ENCODE measurements around the gene EFTUD2.
"Not testable (repeated sequence)": the region's sequence is repeated elsewhere in the genome, so short reads cannot be mapped to it uniquely, and the experiment has no call there.

Gene EFTUD2

DNA sequence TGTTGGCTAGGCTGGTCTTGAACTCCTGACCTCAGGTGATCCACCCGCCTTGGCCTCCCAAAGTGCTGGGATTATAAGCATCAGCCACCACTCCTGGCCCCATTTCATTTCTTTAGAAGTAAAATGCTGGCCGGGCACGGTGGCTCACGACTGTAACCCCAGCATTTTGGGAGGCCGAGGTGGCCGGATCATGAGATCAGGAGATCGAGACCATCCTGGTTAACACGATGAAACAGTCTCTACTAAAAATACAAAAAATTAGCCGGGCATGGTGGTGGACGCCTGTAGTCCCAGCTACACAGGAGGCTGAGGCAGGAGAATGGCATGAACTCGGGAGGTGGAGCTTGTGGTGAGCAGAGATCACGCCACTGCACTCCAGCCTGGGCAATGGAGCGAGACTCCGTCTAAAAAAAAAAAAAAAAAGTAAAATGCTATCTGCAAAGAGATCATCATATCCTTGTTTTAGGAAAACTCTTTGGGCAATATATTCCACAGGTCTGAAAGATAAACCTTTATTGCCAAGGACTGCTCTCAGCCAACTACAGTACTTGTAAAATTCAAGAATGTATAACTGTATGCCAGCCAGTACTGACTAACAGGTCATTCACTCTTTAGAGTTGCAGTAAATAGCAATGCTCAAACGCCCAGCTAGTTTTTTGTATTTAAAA, 73.0 kb downstream of the EFTUD2 start:
- TF ChIP-seq, protein P1, sequence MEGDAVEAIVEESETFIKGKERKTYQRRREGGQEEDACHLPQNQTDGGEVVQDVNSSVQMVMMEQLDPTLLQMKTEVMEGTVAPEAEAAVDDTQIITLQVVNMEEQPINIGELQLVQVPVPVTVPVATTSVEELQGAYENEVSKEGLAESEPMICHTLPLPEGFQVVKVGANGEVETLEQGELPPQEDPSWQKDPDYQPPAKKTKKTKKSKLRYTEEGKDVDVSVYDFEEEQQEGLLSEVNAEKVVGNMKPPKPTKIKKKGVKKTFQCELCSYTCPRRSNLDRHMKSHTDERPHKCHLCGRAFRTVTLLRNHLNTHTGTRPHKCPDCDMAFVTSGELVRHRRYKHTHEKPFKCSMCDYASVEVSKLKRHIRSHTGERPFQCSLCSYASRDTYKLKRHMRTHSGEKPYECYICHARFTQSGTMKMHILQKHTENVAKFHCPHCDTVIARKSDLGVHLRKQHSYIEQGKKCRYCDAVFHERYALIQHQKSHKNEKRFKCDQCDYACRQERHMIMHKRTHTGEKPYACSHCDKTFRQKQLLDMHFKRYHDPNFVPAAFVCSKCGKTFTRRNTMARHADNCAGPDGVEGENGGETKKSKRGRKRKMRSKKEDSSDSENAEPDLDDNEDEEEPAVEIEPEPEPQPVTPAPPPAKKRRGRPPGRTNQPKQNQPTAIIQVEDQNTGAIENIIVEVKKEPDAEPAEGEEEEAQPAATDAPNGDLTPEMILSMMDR (IDR thresholded peaks at IDR 0.05; ENCODE audit: borderline replicate concordance, insufficient read depth, low read depth, low read length): no peak
- no peak overlapping the region for H3K4me3 ChIP-seq (ENCODE audit: low read depth, low read length)

DNA sequence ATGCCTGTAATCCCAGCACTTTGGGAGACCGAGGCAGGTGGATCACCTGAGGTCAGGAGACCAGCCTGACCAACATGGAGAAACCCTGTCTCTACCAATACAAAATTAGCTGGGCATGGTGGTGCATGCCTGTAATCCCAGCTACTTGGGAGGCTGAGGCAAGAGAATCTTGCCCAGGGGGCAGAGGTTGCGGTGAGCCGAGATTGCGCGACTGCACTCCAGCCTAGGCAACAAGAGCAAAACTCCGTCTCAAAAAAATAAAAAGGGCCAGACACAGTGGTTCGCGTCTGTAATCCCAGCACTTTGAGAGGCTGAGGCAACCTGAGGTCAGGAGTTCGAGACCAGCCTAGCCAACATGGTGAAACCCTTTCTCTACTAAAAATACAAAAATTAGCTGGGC, 74.0 kb downstream of the EFTUD2 start:
- not testable (repeated sequence) for H3K4me3 ChIP-seq (ENCODE audit: low read depth, low read length)

DNA sequence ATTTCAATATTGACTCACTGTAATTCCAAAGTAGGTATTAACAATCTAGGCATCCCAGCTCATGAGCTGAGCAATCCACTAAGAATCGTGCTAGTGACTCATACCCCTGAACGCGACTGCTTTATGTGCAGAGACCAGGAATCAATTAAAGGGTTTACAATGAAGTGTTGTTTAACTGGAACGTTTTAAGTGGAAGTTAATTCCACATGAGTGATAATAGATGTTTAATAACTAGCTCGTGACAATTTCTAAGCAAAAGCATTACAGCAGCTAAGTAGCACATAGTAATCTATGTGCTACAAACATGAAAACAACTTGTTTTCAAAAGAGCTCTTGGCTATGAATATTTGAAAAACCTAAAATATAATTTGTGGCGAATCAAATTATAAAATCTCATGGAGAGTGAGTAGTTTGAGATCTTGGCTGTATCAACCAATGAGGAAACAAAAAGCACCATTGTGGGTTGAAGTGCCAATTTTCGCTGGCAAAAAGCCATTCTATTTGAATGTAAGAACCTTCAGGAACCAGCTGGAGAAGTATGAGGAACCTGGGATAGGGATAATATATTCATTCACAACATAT, 78.5 kb downstream of the EFTUD2 start:
- no peak overlapping the region for H3K4me3 ChIP-seq (ENCODE audit: low read depth, low read length)
- TF ChIP-seq, protein P1 (IDR thresholded peaks at IDR 0.05; ENCODE audit: borderline replicate concordance, insufficient read depth, low read depth, low read length): no peak

DNA sequence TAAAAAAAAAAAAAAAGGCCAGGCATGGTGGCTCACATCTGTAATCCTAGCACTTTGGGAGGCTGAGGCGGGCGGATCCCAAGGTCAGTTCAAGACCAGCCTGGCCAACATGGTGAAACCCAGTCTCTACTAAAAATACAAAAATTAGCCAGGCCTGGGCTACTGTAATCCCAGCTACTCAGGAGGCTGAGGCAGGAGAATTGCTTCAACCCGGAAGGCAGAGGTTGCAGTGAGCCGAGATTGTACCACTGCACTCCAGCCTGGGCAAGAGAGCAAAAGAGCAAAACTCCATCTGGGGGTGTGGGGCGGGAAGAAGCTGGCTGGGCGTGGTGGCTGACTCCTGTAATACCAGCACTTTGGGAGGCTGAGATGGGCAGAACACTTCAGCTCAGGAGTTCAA, 80.7 kb downstream of the EFTUD2 start:
- H3K4me3 ChIP-seq (ENCODE audit: low read depth, low read length): not testable (repeated sequence)

DNA sequence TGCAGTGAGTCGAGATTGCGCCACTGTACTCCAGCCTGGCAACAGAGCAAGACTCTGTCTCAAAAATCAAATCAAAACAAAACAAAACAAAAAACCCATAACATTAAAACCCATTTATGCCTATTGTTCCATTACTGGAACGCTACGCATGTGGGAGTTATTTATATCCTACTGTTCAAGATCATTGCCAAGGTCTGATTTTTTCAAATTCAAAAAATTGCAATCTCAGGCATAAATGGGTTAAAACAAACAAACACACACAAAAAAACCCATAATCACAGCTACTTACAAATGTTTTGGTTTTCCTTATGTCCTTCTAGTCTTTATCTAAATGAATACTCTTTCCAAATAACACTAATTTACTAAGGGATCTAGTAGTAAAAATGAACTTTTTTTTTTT, 87.0 kb downstream of the EFTUD2 start:
- H3K4me3 ChIP-seq (ENCODE audit: low read depth, low read length): no peak overlapping the region
- TF ChIP-seq, protein P1 (IDR thresholded peaks at IDR 0.05; ENCODE audit: borderline replicate concordance, insufficient read depth, low read depth, low read length): no peak

DNA sequence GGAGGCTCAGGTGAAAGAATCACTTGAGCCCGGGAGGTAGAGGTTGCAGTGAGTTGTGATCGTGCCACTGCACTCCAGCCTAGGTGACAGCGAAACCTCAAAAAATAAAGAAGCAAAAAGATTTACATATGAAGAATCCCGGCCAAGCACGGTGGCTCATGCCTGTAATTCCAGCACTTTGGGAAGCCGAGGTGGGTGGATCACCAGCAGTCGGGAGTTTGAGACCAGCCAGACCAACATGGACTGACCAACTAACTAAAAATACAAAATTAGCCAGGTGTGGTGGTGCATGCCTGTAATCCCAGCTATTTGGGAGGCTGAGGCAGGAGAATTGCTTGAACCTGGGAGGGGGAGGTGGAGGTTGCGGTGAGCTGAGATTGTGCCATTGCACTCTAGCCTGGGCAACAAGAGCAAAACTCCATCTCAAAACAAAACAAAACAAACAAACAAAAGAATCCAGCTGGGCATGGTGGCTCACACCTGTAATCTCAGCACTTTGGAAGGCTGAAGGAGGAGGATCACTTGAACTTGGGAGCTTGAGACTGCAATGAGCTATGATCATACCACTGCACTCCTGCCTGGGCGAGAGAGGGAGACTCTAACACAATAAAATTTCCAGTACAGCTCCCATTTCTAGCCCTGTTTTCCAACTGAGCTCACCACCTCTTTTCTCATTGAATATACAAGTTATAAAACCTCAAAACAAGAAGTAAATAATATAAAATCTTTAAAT, 90.4 kb downstream of the EFTUD2 start:
- H3K4me3 ChIP-seq (ENCODE audit: low read depth, low read length): not testable (repeated sequence)

DNA sequence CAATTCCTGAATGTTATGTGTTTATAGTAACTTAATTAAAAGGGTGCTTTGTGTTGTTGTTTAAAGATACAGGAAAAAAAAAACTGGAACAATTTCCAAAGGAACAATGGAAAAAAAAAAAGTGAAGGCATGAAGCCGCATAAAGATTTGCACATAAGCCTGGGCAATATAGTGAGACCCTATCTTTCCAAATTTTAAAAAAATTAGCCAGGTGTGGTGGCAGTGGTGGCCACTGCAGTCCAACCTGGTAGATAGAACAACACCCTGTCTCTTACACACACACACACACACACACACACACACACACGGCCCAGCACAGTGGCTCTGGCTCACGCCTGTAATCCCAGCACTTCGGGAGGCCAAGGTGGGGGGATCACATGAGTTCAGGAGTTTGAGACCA, 91.1 kb downstream of the EFTUD2 start:
- no peak overlapping the region for H3K4me3 ChIP-seq (ENCODE audit: low read depth, low read length)
- TF ChIP-seq, protein P1 (IDR thresholded peaks at IDR 0.05; ENCODE audit: borderline replicate concordance, insufficient read depth, low read depth, low read length): no peak

DNA sequence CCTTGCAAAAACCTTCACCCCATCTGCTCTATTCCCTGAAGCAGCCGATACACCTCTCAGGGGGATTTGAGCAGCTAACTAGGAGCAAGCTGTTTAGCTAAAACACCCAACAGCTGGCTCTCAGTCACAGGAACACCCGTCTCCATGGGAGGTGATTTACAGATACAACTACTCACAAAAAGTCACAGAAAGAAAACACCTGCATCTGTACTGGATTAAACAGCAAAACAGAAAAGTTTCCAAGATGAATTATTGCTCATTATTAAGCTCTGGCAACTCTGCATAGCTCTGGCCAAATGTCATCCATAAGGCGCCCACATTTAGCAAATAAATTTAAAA, 91.5 kb downstream of the EFTUD2 start:
- TF ChIP-seq, protein P1 (IDR thresholded peaks at IDR 0.05; ENCODE audit: borderline replicate concordance, insufficient read depth, low read depth, low read length): no peak
- H3K4me3 ChIP-seq (ENCODE audit: low read depth, low read length): no peak overlapping the region

Data from GM12875 (cell line).